ENCODE measurements around the gene XYLT1. TPM values are rescaled to one million over a fixed set of nuclear protein-coding genes. Genes with fewer than 3 reads are reported as not detected.

Gene XYLT1
- total and polyA plus RNA-seq, 2 of the 13 experiments (the other 11 are each of a cell fraction or from before 2014, with no cell fraction given), result not detected

DNA sequence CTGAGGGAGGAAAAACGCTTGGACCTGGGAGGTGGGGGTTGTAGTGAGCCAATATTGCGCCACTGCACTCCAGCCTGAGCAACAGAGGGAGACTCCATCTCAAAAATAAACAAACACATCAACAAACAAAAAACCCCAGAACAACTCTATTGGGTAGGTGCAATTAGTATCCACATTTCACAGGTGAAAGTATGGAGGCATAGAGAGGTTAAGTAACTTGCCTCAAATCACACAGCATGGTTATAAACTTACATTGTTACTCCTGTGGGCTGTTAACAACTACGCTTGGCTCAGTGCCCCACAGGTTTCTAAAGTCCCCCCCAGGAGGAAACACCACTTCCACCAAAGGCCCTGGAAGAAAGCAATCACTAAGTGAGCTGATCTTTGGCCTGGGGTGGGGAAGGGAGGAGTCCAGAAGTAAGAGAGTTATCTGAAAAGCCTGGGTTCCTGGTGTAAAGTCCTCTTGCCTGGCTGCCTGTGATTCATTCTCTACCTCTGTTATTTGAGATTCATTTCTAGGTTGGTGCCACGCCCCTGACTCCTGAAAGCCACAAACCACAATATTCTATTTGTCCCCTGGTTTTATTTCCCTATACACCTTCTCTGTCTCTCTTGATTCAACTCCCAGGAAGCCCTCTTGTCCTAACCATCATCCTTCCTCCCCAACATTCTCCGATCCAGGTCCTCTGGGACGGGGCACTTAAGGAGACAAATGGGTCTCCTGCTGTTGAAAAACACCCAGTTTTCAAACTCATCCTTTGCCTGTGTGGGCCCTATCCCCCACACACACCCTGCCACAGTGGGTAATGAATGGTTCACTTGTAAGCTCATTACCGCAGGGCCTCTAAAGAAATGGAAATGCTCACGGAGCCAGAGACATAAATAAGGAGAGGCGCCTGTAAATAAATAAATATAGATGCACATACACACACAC lies 195.4 kb downstream of the XYLT1 start (continued):
- TF ChIP-seq, protein P1, sequence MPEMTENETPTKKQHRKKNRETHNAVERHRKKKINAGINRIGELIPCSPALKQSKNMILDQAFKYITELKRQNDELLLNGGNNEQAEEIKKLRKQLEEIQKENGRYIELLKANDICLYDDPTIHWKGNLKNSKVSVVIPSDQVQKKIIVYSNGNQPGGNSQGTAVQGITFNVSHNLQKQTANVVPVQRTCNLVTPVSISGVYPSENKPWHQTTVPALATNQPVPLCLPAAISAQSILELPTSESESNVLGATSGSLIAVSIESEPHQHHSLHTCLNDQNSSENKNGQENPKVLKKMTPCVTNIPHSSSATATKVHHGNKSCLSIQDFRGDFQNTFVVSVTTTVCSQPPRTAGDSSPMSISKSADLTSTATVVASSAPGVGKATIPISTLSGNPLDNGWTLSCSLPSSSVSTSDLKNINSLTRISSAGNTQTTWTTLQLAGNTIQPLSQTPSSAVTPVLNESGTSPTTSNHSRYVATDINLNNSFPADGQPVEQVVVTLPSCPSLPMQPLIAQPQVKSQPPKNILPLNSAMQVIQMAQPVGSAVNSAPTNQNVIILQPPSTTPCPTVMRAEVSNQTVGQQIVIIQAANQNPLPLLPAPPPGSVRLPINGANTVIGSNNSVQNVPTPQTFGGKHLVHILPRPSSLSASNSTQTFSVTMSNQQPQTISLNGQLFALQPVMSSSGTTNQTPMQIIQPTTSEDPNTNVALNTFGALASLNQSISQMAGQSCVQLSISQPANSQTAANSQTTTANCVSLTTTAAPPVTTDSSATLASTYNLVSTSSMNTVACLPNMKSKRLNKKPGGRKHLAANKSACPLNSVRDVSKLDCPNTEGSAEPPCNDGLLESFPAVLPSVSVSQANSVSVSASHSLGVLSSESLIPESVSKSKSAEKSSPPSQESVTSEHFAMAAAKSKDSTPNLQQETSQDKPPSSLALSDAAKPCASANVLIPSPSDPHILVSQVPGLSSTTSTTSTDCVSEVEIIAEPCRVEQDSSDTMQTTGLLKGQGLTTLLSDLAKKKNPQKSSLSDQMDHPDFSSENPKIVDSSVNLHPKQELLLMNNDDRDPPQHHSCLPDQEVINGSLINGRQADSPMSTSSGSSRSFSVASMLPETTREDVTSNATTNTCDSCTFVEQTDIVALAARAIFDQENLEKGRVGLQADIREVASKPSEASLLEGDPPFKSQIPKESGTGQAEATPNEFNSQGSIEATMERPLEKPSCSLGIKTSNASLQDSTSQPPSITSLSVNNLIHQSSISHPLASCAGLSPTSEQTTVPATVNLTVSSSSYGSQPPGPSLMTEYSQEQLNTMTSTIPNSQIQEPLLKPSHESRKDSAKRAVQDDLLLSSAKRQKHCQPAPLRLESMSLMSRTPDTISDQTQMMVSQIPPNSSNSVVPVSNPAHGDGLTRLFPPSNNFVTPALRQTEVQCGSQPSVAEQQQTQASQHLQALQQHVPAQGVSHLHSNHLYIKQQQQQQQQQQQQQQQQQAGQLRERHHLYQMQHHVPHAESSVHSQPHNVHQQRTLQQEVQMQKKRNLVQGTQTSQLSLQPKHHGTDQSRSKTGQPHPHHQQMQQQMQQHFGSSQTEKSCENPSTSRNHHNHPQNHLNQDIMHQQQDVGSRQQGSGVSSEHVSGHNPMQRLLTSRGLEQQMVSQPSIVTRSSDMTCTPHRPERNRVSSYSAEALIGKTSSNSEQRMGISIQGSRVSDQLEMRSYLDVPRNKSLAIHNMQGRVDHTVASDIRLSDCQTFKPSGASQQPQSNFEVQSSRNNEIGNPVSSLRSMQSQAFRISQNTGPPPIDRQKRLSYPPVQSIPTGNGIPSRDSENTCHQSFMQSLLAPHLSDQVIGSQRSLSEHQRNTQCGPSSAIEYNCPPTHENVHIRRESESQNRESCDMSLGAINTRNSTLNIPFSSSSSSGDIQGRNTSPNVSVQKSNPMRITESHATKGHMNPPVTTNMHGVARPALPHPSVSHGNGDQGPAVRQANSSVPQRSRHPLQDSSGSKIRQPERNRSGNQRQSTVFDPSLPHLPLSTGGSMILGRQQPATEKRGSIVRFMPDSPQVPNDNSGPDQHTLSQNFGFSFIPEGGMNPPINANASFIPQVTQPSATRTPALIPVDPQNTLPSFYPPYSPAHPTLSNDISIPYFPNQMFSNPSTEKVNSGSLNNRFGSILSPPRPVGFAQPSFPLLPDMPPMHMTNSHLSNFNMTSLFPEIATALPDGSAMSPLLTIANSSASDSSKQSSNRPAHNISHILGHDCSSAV (CRISPR knock-in tag; IDR thresholded peaks at IDR 0.05; ENCODE audit: borderline replicate concordance), result no peak
- TF ChIP-seq AGO2 (optimal IDR thresholded peaks at IDR 0.05; ENCODE audit: low read depth, low read length), result no peak
- TF ChIP-seq ZNF576 (CRISPR knock-in tag; IDR thresholded peaks at IDR 0.05), result no peak
- no peak for TF ChIP-seq SALL2 (CRISPR knock-in tag; IDR thresholded peaks at IDR 0.05)
- no peak for TF ChIP-seq CTCF (CRISPR knock-in tag; IDR thresholded peaks at IDR 0.05)
- TF ChIP-seq, protein P2, sequence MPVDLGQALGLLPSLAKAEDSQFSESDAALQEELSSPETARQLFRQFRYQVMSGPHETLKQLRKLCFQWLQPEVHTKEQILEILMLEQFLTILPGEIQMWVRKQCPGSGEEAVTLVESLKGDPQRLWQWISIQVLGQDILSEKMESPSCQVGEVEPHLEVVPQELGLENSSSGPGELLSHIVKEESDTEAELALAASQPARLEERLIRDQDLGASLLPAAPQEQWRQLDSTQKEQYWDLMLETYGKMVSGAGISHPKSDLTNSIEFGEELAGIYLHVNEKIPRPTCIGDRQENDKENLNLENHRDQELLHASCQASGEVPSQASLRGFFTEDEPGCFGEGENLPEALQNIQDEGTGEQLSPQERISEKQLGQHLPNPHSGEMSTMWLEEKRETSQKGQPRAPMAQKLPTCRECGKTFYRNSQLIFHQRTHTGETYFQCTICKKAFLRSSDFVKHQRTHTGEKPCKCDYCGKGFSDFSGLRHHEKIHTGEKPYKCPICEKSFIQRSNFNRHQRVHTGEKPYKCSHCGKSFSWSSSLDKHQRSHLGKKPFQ (CRISPR knock-in tag; IDR thresholded peaks at IDR 0.05; ENCODE audit: insufficient replicate concordance), result no peak
- TF ChIP-seq TRAFD1 (CRISPR knock-in tag; IDR thresholded peaks at IDR 0.05; ENCODE audit: borderline replicate concordance), result no peak
- TF ChIP-seq, protein P3, sequence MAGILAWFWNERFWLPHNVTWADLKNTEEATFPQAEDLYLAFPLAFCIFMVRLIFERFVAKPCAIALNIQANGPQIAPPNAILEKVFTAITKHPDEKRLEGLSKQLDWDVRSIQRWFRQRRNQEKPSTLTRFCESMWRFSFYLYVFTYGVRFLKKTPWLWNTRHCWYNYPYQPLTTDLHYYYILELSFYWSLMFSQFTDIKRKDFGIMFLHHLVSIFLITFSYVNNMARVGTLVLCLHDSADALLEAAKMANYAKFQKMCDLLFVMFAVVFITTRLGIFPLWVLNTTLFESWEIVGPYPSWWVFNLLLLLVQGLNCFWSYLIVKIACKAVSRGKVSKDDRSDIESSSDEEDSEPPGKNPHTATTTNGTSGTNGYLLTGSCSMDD (CRISPR knock-in tag; IDR thresholded peaks at IDR 0.05), result no peak

Measured in HepG2 (cell line).